22Rv1 (cell line): ENCODE results near the gene JAML.

Experiments
- ZFX ChIP-seq: fragments of 450-650 bp; IDR thresholded peaks from 2 replicates; pipeline ENCODE4 v1.6.1; 2017; ENCODE audit warnings: antibody characterized with exemption, borderline replicate concordance
- TF ChIP-seq, protein P1 (sequence below): fragments of 450-650 bp; IDR thresholded peaks from 2 replicates; pipeline ENCODE4 v1.5.1; 2017; ENCODE audit warnings: mild to moderate bottlenecking

DNA sequence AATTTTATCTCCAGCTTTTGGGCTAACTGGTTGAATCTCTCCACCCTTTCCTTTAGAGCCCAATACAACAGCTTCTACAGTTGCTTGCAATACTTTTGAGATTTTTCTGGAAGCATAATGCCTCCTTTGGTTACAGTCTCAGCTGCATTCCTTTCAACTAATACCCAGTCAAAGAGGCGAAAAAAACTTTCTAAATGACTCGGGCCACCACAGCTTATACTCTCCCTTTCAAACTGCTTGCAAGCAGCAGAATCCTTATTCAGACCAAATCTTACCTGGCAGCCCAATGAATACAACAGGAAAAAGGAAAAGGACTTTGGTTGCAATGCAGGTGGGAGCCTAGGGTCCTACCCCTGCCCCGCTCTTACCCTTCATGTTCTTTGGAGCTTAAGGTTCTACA lies 15.8 kb downstream of the JAML start:
- TF ChIP-seq, protein P1, sequence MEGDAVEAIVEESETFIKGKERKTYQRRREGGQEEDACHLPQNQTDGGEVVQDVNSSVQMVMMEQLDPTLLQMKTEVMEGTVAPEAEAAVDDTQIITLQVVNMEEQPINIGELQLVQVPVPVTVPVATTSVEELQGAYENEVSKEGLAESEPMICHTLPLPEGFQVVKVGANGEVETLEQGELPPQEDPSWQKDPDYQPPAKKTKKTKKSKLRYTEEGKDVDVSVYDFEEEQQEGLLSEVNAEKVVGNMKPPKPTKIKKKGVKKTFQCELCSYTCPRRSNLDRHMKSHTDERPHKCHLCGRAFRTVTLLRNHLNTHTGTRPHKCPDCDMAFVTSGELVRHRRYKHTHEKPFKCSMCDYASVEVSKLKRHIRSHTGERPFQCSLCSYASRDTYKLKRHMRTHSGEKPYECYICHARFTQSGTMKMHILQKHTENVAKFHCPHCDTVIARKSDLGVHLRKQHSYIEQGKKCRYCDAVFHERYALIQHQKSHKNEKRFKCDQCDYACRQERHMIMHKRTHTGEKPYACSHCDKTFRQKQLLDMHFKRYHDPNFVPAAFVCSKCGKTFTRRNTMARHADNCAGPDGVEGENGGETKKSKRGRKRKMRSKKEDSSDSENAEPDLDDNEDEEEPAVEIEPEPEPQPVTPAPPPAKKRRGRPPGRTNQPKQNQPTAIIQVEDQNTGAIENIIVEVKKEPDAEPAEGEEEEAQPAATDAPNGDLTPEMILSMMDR = no peak
- TF ChIP-seq ZFX = no peak
